TTC549 (cell line): ENCODE results near the gene SGF29.
"Not testable (repeated sequence)": the region's sequence is repeated elsewhere in the genome, so short reads cannot be mapped to it uniquely, and the experiment has no call there.

Source experiments
- FAIRE-seq: peaks from 2 replicates; lab custom pipeline; 2012; peaks lifted over from hg19 to GRCh38; lab: Jason Lieb, UNC

SGF29 gene

GRCh38 chr16:28567292-28567691 is 13.6 kb downstream of the SGF29 start:
- FAIRE-seq, result no peak

DNA sequence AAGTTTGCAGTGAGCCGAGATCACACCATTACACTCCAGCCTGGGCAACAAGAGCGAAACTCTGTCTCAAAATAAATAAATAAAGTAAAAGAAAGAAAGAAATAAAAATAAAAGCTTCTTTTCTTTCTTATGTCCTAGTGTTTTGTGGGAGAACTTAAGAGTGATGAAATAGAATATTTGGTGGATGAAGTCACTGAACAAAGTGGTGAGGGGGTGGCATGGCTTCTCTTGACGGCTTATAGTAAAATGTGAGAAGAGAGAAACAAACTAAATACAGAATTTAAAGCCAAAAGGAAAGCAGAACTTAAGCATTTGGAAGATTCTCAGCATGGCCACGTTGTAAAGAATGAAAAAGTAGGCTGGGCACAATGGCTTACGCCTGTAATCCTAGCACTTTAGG is 15.3 kb downstream of the SGF29 start:
- FAIRE-seq, result no peak

DNA sequence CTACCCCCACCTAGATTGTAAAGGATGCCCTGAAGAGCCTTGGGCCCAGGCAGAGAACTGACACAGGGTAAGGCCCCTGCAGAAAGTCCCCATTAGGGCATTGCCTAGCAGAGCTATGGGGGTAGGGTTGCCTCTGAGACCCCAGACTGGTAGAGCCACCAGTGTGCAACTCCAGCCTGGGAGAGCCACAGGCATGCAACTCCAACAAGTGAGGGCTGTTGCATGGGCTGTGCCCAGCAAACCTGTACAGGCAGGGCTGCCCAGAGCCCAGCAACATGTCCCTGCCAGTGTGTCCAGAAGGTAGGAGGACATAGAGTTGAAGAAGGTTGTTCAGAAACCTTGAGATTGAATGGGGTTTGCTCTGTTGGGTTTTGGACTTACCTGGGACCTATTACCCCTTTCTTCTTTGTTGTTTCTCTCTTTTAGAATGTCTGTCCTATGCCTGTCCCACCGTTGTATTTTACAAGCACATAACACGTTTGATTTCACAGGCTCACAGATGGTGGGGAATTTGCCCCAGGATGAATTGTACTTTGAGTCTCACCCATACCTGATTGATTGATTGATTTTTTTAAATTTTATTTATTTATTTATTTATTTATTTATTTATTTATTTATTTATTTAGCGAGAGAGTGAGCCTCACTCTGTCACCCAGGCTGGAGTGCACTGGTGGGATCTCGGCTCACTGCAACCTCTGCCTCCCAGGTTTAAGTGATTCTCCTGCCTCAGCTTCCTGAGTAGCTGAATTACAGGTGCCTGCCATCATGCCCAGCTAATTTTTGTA is 16.4 kb downstream of the SGF29 start:
- FAIRE-seq, result no peak

DNA sequence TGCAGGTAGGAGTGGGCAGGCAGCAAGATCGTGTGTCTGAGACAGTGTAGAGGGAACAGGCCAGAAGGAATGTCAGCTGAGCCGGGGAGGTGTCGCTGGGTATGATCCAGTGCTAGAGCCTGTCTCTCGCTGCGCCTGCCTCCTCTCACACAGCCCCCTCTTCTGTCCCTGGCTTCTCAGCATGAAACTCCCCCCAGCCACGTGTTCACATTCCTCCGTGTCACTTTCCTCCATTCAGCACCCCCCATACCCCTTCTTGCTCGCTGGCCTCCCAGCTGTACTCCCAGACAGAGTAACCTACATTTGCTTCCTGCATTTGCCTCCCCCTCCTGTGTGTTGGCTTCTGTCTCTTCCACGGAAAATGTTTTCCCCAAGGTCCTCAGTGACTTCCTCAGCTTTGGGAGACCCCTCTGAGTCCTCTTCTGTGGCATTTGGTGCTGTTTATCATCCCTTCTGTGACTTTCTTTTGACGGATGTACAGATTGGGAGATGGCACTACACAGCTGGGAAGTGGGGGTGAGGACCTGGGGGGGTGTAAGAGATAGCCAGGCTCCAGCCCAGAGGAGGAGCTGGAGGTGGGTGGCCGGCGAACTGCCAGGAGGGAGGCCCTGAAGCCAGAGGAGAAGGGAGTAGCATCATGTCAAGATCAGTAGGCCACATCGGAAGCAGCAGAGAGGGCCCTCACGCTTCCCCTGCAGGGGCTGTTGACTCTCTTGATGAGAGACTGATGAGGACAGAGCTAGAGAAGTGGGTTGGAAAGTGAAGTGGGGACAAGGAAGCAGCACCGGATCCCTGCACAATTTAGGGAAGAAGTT is 19.2 kb downstream of the SGF29 start:
- FAIRE-seq, result no peak

DNA sequence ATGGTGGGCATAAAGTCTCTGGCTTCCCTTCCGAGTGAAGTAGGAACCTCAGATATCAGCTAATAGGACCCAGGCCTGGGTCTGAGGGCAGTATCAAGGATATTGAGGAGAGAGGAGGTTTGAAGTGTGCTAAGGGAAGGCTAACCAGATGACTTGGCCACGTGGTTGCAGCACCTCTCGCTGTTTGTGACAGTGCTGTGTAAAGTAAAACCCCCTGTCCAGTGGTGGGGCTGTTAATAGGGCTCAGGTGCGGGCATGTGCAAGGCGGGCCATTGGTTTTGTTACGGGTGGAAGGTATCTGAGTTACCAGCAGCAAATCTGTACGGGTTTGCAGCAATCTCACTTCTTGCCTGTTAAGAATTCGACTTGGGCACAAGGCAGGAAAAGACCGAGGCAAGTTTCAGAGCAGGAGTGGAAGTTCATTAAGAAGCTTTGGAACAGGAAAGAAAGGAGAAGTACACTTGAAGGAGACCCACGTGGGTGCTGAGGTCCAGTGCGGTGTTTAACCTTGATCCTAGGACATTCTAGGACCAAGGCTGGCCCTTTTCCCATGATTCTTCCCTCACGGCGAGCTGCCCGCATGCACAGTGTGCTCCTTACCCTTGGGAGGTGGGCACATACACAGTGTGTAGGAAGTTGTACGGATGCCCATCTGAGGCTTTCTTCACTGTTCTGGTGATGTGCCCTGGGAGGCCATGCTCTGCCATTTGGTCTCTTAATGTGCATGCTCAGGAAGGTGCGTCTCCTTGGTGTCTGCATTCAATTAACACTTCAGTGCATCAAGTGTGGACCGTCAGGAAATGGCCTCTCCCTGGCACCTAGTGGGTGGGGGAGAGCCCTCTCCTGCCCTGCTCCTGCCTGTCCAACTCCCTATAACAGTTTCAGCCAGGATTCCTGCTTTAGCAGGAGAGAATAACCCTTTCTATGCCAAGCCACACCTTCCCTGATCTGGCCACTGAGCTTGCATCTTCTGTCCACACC is 20.3 kb downstream of the SGF29 start:
- no peak for FAIRE-seq

DNA sequence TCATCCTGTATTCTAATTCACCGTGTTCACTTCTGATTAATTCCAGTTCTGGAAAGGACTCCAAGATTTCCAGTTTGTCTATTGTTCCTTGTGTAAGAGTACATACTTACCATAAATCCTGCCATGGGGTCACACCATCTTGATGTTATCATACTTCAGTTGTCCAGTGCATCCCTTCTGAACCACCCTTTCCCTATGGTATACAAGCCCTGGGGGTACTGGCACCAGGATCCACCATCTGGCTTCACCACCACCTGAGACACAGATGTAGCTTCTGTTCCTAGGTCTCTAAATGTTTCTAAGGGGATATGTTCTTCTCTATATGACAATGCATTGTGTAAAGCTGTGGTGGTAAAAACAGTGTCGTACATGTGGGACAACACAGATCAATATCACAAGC is 21.2 kb downstream of the SGF29 start:
- no peak for FAIRE-seq

DNA sequence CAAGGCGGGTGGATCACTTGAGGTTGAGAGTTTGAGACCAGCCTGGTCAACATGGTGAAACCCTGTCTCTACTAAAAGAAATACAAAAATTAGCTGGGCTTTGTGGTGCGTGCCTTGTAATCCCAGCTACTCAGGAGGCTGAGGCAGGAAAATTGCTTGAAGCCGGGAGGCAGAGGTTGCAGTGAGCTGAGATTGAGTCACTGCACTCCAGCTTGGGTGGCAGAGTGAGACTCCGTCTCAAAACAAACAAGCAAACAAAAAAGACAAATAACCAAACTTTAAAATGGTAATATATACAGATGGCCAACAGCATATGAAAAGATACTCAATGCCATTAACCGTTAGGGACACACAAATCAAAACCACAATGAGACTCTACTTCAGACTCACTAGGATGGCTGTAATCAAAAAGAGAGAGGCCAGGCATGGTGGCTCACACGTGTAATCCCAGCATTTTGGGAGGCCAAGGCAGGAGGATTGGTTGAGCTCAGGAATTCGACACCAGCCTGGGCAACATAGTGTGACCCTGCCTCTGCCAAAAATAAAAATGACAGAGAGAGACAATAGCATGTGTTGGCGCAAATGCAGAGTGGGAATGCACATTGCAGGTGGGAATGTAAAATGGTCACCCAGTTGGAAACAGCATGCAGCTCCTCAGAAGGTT is 21.9 kb downstream of the SGF29 start:
- no peak for FAIRE-seq

GRCh38 chr16:28580726-28581315 is 27.1 kb downstream of the SGF29 start:
- FAIRE-seq, result no peak

DNA sequence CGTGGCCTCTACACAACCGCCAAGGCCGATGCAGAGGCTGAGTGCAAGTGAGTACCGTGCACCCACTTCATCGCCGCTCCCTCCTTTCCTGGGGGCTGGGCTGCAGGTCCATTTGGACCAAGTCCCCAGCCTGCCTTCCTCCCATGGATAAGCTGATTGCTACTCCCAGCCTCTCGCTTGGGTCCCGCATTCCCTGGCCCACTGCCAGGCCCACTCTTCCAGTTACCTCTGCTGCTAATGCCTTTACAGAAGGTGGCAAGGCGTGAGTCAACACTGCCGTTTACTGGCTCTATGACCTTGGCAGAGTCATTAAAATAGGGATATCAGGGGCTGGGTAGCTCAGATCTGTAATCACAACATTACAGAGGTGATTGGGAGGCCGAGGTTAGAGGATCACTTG is 32.0 kb downstream of the SGF29 start:
- FAIRE-seq, result no peak

DNA sequence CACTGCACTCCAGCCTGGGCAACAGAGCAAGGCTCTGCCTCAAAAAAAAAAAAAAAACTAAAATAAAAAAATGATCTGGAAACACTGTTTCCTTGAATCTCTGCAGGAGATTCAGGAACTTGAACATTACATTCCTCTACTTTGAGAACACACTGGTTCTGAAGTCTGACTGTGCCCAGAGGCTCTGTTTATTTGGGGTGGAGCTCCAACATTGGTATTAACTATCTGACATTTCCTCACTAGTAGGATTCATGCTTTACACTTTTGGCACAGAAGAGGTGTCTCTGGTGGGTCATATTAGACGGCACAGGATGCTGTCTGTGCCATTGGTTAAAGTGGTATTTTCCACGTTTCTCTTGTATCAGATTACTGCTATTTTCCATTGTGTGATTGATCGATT is 32.7 kb downstream of the SGF29 start:
- no peak for FAIRE-seq

DNA sequence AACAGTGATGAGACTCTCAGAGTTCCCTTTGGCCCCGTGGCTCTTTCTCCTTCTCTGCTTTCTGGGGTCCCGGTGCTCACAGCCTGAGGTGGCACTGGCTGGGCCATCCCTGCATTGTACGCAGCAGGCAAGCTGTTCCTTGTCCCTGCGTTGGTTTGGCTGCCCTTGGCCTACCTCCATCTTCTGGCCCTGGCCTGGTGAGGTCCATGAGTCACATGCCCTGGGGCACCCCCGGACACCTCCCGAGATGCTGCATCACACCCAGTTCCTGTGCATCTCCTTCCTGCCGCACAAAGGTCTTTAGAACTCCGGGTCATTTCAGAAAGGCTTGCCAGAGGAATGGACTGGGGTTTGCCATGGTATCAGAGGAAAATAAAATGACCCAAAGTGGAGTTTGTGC is 33.7 kb downstream of the SGF29 start:
- FAIRE-seq, result no peak

DNA sequence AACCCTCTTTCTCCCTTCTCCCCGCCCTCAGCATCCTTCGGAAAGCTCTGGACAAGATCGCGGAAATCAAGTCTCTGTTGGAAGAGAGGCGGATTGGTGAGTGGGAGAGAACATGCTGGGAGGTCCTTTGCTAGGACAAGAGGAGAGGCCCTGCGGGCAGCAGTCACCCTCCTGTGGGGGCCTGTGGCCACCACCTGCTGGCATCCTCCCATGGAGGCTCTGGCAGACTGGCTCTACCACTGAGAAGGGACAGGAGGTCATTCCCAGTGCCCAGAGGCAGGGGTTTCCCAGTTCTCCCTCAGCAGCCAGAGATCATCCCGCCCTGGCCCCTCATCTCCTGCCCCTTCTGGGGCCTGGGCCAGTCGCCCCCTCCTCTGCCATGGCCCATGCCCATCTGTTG is 35.3 kb downstream of the SGF29 start:
- FAIRE-seq, result no peak

GRCh38 chr16:28589930-28590329 is 36.2 kb downstream of the SGF29 start:
- no peak for FAIRE-seq

- FAIRE-seq, result no peak
Measured at GRCh38 chr16:28590384-28591340, 36.9 kb downstream of the SGF29 start.

- no peak for FAIRE-seq
Measured at GRCh38 chr16:28591355-28591754, 37.6 kb downstream of the SGF29 start.

DNA sequence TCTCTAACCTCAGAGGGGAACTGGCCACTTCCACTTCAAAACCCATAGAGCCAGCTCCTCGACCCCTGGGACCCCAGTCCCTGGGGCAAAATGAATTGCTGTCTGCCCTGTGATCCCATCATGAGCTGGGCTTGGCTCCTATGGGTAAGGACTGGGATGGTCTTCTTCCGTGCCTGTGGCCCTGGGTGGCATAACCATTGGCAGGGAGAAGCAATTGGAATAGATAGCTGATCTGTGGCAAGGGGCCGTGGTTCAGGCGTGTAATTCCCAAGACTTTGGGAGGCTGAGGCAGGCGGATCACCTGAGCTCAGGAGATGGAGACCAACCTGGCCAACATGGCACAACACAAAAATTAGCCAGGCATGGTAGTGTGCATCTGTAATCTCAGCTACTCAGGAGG is 38.8 kb downstream of the SGF29 start:
- FAIRE-seq, result no peak

DNA sequence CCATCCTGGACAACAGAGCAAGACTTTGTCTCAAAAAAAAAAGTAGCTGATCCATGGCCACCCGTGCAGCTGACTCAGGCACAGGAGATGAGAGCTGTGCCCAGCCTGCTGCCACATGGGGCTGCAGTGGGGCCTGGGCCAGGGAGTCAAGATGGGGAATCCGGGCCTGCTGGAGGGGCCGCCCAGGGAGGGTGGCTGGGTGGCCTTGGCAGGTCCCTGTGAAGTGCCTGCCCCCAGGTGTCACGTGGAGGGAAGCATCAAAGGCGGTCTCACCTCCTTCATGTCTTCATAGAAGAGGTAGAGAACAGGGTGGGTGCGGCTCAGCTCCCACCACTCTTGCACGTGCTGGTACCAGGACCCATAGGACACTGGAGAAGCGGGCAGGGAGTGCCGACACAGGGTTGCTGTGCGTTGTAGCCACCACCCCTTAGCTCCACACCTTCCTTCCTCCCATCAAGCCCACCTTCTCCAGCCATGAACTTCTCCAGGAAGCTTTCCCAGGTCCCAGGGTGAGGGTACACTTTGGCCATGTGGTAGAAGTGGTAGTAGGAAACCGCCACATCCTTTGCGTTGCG is 39.3 kb downstream of the SGF29 start:
- no peak for FAIRE-seq

DNA sequence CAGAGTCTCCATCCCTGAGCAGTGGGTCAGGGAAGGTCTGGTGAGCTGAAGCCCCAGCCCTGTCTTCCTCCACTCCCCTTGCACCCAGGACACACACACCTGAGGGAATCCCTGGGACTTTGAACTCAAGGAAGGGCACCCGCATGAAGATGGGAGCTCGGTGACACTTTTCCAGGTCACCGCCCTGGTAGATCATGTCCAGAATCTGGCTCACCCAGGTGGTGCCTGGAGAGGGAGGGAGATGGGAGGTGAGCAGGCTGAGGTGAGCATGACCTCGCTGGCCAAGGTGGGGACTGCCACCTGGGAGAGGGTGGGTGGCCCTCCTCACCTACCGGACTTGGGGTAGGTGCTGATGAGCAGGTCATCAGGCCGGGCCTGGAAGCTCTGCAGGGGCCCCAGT is 41.7 kb downstream of the SGF29 start:
- FAIRE-seq, result not testable (repeated sequence)

- FAIRE-seq, result no peak
Measured at GRCh38 chr16:28596115-28596630, 42.5 kb downstream of the SGF29 start.
